Stimulated activated CD8-positive, alpha-beta memory T cell treated with anti-CD3 and anti-CD28 coated beads, Interleukin-12 subunit alpha, Interleukin-12 subunit beta, amount 100 ng/mL, for 24 hours (primary cell): ENCODE measurements around the gene ASCL5.

Experiments
- DNase-seq: peaks from one replicate; pipeline ENCODE4 v3.0.0-alpha.2; 2020; ENCODE audit errors: extremely low read depth

Gene ASCL5

GRCh38 chr1:201085902-201086735 lies 40.9 kb downstream of the ASCL5 start:
- DNase-seq: no peak

- no peak for DNase-seq
Observed at GRCh38 chr1:201084295-201084694, 42.7 kb downstream of the ASCL5 start.

- DNase-seq: no peak
Observed at GRCh38 chr1:201083741-201084140, 43.2 kb downstream of the ASCL5 start.

- no peak for DNase-seq
Observed at GRCh38 chr1:201080135-201080534, 46.8 kb downstream of the ASCL5 start.

GRCh38 chr1:201077736-201078135 lies 49.2 kb downstream of the ASCL5 start:
- no peak for DNase-seq

GRCh38 chr1:201077116-201077515 lies 49.9 kb downstream of the ASCL5 start:
- no peak for DNase-seq

- DNase-seq: no peak
Observed at GRCh38 chr1:201076092-201076491, 50.9 kb downstream of the ASCL5 start.

GRCh38 chr1:201074018-201074417 lies 53.0 kb downstream of the ASCL5 start:
- DNase-seq: no peak

GRCh38 chr1:201072922-201073321 lies 54.1 kb downstream of the ASCL5 start:
- DNase-seq: no peak

- DNase-seq: no peak
Observed at GRCh38 chr1:201072149-201072548, 54.8 kb downstream of the ASCL5 start.

GRCh38 chr1:201069636-201070035 lies 57.3 kb downstream of the ASCL5 start:
- DNase-seq: no peak

- DNase-seq: no peak
Observed at GRCh38 chr1:201068976-201069375, 58.0 kb downstream of the ASCL5 start.

- DNase-seq: no peak
Observed at GRCh38 chr1:201066986-201067385, 60.0 kb downstream of the ASCL5 start.

- DNase-seq: no peak
Observed at GRCh38 chr1:201065686-201066085, 61.3 kb downstream of the ASCL5 start.

- no peak for DNase-seq
Observed at GRCh38 chr1:201064806-201065205, 62.2 kb downstream of the ASCL5 start.
